ENCODE results near the gene POLR3GL.
"Not testable (repeated sequence)": the region's sequence is repeated elsewhere in the genome, so short reads cannot be mapped to it uniquely, and the experiment has no call there.

The POLR3GL gene

DNA sequence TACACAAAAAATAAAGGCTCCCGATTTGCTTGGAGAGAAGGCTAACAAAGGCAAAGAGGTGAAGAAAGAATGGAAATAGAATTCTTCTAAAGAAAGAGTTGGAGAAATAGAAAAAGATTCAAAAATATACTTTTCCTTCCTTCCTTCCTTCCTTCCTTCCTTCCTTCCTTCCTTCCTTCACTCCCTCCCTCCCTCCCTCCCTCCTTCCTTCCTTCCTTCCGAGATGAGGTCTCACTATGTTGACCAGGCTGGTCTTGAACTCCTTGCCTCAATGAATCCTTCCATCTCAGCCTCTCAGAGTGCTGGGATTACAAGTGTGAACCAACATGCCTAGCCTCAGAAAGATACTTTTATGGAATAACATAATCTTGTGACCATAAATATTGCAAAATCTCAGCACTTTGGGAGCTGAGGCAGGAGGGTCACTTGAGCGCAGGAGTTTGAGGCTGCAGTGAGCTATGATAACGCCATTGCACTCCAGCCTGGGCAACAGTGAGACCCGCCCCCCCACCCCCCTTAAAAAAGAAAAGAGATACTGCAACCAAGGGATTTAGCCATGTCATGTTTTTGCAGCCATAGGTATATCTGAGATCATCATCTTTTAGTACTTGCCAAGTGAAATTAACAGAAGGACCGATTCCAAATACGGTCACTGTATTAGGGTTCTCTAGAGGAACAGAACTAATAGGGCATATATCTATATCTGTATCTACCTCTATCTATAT is 58.1 kb downstream of the POLR3GL start:
- Histone ChIP-seq H3K27me3 (ENCODE audit: insufficient read depth, low read length, poor library complexity) (peaks cover 3% of the 10 kb centered on the region), H3K4me2 (ENCODE audit: insufficient read depth, low read length) (no peak overlapping the region), H2AFZ (ENCODE audit: low read depth, low read length) (no peak overlapping the region), H3K4me3 (ENCODE audit: low read depth in 1 of 2, low read length in 2 of 2) (no peak overlapping the region), H3K36me3 (ENCODE audit: insufficient read depth, low read length) (no peaks in the 10 kb centered on the region), H3K9me3 (ENCODE audit: insufficient read depth, low read length, severe bottlenecking) (no peaks in the 10 kb centered on the region), H3K4me1 (ENCODE audit: insufficient read depth, low read length) (no peaks in the 10 kb centered on the region), H4K20me1 (ENCODE audit: insufficient read depth, low read length) (no peaks in the 10 kb centered on the region), H3K27ac (ENCODE audit: low read length) (no peak overlapping the region), H3K9ac (ENCODE audit: low read depth, low read length) (no peak overlapping the region), H3K79me2 (ENCODE audit: insufficient read depth, low read length) (no peaks in the 10 kb centered on the region)
- ATAC-seq (ENCODE audit: insufficient read depth, low read depth) (no peak), DNase-seq (no peak)
- TF ChIP-seq EZH2 (IDR thresholded peaks at IDR 0.05; ENCODE audit: borderline replicate concordance, low read depth, low read length, severe bottlenecking), result no peak
- TF ChIP-seq, protein P1, sequence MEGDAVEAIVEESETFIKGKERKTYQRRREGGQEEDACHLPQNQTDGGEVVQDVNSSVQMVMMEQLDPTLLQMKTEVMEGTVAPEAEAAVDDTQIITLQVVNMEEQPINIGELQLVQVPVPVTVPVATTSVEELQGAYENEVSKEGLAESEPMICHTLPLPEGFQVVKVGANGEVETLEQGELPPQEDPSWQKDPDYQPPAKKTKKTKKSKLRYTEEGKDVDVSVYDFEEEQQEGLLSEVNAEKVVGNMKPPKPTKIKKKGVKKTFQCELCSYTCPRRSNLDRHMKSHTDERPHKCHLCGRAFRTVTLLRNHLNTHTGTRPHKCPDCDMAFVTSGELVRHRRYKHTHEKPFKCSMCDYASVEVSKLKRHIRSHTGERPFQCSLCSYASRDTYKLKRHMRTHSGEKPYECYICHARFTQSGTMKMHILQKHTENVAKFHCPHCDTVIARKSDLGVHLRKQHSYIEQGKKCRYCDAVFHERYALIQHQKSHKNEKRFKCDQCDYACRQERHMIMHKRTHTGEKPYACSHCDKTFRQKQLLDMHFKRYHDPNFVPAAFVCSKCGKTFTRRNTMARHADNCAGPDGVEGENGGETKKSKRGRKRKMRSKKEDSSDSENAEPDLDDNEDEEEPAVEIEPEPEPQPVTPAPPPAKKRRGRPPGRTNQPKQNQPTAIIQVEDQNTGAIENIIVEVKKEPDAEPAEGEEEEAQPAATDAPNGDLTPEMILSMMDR (IDR thresholded peaks at IDR 0.05; ENCODE audit: borderline replicate concordance, extremely low read depth, low read length, poor library complexity, severe bottlenecking), result no peak

DNA sequence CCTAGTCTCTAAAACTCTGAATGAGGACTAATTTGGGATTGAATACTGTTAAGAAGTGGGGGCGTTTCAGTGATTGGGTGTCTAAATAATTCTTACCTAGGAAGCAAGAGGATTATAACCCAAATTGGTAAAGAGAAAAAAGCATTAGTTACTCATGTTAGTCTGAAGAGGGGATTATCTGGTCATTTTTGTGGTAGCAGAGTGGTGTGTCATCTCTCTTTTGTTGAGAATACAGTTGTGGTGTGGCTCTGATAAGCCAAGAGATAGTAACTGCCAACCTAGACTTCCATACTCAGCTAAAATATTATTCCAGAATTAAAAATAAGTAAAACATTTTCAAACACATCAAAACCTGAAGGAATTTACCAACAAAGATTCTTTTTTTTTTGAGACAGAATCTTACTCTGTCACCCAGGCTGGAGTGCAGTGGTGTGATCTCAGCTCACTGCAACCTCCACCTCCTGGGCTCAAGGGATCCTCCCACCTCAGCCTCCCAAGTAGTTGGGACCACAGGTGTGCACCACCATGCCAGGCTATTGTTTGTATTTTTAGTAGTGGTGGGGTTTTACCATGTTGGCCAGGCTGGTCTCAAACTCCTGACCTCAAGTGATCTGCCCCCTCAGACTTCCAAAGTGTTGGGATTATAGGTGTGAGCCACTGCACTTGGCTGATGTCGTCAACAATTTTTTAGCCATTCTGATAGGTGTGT is 61.5 kb downstream of the POLR3GL start:
- not testable (repeated sequence) for H3K4me2 ChIP-seq (ENCODE audit: insufficient read depth, low read length); H3K9me3 ChIP-seq (ENCODE audit: insufficient read depth, low read length, severe bottlenecking); H3K9ac ChIP-seq (ENCODE audit: low read depth, low read length); H4K20me1 ChIP-seq (ENCODE audit: insufficient read depth, low read length); ATAC-seq (ENCODE audit: insufficient read depth, low read depth); DNase-seq; H3K27ac ChIP-seq (ENCODE audit: low read length); H3K4me3 ChIP-seq (ENCODE audit: low read depth in 1 of 2, low read length in 2 of 2); H3K27me3 ChIP-seq (ENCODE audit: insufficient read depth, low read length, poor library complexity); H3K36me3 ChIP-seq (ENCODE audit: insufficient read depth, low read length); H2AFZ ChIP-seq (ENCODE audit: low read depth, low read length); H3K4me1 ChIP-seq (ENCODE audit: insufficient read depth, low read length); H3K79me2 ChIP-seq (ENCODE audit: insufficient read depth, low read length)

DNA sequence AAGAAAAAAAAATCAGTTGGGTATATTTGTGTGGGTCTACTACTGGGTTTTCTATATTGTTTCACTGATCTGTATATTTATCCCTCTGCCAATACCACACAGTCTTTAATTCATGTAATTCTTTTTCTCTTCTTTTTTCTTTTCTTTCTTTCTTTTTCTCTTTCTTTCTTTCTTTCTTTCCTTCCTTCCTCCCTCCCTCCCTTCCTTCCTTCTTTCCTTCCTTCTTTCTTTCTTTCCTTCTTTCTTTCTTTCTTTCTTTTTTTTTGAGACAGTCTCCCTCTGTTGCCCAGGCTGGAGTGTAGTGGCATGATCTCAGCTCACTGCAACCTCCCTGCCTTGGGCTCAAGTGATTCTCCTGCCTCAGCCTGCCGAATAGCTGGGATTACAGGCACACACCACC is 62.2 kb downstream of the POLR3GL start:
- not testable (repeated sequence) for H3K4me2 ChIP-seq (ENCODE audit: insufficient read depth, low read length); ATAC-seq (ENCODE audit: insufficient read depth, low read depth); H2AFZ ChIP-seq (ENCODE audit: low read depth, low read length); H3K27ac ChIP-seq (ENCODE audit: low read length); H3K79me2 ChIP-seq (ENCODE audit: insufficient read depth, low read length); H3K36me3 ChIP-seq (ENCODE audit: insufficient read depth, low read length); H3K9ac ChIP-seq (ENCODE audit: low read depth, low read length); H3K4me3 ChIP-seq (ENCODE audit: low read depth in 1 of 2, low read length in 2 of 2); H4K20me1 ChIP-seq (ENCODE audit: insufficient read depth, low read length); H3K4me1 ChIP-seq (ENCODE audit: insufficient read depth, low read length); DNase-seq; H3K9me3 ChIP-seq (ENCODE audit: insufficient read depth, low read length, severe bottlenecking); H3K27me3 ChIP-seq (ENCODE audit: insufficient read depth, low read length, poor library complexity)
